Fibroblast of the aortic adventitia (primary cell): ENCODE results near the gene OR6J1. TPM values are rescaled to one million over a fixed set of nuclear protein-coding genes. Genes with fewer than 3 reads are reported as not detected.

Experiments used
- DNase-seq: peaks from one replicate; pipeline ENCODE4 v3.0.0-alpha.2; 2010; ENCODE audit warnings: low read depth
- H3K4me3 ChIP-seq: 2 replicates; pipeline ENCODE4 v1.5.1; 2011; ENCODE audit warnings: low read depth, mild to moderate bottlenecking, control low read depth, low read length, moderate library complexity
- total RNA-seq: library from RNA; depleted of rRNA; stranded (reverse); fragments of >200 nt; gene quantifications from 2 replicates; pipeline ENCODE4 v1.2.3, GENCODE V29; 2012; ENCODE audit warnings: low replicate concordance
- TF ChIP-seq, protein P1 (sequence below): IDR thresholded peaks from 2 replicates; pipeline ENCODE4 v1.5.1; 2011; ENCODE audit warnings: mild to moderate bottlenecking, low read length, control low read depth, inconsistent platforms; ENCODE audit not compliant: insufficient read depth

Gene OR6J1
- total RNA-seq, 1 donor: not detected

DNA sequence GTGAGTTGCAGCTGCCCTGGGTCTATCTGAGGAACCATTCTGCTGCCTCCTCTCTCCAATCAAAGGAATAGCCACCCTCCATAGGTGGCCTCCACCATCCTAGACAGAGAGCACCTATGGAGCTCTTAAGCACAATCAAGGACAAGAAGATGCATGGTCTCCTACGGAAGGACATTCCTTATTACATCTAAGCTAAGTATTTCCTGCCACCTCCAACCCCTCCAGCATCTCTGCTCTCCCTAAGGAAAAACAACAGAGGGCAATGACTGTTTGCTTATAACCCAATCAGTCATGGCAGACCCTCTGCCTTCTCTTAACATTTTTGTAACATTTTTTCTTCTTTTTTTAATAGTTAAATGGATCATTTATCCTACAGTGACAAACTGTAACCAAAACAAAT lies 14.8 kb upstream of the OR6J1 start:
- H3K4me3 ChIP-seq: no peak overlapping the region
- TF ChIP-seq, protein P1, sequence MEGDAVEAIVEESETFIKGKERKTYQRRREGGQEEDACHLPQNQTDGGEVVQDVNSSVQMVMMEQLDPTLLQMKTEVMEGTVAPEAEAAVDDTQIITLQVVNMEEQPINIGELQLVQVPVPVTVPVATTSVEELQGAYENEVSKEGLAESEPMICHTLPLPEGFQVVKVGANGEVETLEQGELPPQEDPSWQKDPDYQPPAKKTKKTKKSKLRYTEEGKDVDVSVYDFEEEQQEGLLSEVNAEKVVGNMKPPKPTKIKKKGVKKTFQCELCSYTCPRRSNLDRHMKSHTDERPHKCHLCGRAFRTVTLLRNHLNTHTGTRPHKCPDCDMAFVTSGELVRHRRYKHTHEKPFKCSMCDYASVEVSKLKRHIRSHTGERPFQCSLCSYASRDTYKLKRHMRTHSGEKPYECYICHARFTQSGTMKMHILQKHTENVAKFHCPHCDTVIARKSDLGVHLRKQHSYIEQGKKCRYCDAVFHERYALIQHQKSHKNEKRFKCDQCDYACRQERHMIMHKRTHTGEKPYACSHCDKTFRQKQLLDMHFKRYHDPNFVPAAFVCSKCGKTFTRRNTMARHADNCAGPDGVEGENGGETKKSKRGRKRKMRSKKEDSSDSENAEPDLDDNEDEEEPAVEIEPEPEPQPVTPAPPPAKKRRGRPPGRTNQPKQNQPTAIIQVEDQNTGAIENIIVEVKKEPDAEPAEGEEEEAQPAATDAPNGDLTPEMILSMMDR: no peak
- DNase-seq: no peak

DNA sequence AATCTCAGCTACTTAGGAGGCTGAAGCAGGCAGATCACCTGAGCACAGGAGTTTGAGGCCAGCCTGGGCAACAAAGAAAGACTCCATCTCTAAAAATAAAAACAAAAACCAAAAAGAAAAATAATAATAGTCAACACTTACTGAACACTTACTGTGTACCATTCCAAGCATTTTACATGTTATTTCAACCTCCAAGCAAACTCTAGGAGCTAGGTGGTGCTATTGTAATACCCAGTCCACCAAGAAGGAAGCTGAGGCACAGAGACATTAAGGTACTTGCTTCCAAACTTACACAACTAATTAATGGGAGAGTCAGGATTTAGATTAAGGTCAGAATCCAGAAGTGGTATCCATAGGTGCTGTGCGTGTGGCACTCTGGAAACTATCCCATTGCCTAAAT lies 13.7 kb upstream of the OR6J1 start:
- DNase-seq: peak; percentile 83
- TF ChIP-seq, protein P1: peak; percentile 73
- H3K4me3 ChIP-seq: no peak overlapping the region

DNA sequence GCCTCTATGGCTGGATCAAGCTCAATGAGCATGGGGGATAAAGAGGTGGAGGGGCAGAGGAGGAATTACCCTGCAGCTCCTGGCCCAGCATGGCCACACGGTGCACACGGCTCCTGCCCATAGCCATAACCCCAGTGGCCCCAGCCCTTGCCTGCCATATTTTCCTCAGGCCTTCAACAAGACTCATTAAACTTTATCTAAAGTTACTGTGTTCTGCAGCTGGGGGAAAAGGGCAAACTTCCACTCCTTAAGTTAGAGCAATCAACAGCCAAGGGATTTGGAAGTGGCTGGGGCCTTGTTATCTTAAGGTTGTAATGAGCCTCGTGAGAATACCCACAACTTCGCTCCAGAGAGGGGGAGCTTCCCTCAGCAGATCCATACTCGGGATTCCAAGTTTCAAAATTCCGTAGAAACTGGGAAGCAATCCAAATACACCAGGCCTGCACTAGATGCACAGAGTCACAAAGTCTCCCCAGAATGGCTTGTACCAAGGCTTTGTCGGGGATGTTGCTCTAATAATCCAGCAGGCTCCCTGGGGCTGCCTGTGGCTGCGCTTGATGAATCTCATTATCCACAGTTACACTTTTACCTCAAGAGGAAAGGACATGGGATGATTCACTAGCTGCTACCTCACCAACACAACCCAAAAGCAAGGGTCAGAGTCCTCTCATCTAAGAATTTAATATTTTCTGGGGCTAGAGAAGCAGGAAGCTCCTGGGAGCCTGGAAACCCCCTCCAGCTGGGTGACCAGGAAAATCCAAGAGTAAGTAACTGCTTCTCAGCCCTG lies 13.0 kb upstream of the OR6J1 start:
- no peak overlapping the region for H3K4me3 ChIP-seq
- TF ChIP-seq, protein P1: no peak
- peak; percentile 75 for DNase-seq

DNA sequence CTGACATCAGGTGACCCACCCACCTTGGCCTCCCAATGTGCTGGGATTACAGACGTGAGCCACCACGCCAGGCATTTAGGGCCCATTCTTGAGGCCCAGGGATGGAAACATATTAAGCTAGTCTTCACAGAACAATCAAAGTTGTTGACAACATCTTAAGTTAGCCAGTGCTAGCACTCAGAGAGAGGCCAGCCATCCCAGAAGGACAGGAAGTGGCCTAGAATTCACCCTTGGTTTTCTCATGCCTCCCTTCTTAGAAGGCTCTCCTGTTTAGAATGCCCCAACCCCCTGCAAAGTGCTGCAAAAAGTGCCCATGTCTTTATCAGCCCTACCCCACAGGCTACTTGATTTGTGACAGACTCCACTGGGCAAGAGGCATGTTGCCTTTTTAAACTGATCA lies 12.1 kb upstream of the OR6J1 start:
- DNase-seq: no peak
- TF ChIP-seq, protein P1: no peak
- no peak overlapping the region for H3K4me3 ChIP-seq

DNA sequence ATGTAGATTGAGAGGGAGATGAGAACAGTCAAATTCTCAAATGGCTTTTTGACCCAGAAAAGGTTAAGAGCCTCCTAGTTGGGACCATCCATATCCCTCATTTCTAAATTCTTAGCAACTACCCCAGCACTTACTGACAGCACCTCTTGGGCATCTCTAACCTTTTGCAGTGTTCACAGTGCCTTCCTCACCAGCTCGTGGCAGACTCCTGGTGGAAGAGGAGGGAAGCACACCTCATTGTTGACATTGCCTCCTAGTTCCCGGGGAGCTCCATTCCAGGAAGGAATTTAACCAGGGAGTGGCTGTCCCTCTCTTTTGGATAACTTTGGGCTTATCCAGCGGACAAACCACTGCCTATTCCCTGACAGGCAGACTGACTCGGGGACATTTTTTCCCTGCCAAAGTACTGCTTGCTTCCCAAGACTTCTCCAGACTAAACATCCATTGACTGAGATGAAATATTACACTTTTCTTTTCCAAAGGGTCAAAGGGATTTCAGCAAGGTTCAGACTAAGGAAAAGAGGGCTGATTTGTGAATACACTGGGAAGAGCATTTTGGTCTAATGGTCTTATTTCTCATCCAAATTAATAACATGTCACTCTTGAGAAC lies 9.0 kb upstream of the OR6J1 start:
- no peak overlapping the region for H3K4me3 ChIP-seq
- DNase-seq: peak; percentile 88
- TF ChIP-seq, protein P1: peak; percentile 100

DNA sequence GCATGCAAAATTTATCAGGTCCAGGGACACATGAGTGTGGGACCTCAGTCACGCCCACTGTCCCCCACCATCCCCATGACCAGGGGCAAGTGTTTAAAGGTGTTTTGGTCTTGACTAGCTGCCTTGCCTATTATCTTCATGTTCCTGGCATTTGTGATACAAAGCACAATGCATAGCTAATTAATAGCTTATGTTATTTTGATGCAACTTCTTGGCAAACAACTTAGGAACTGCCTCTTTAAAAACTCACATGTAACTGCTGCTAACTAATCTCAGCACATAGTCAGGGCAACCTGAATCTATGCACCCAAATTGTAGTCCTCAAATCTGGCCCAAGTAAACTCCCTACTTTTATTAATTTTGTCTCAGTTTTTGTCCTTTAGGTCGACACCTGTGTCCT lies 7.4 kb upstream of the OR6J1 start:
- DNase-seq: no peak
- TF ChIP-seq, protein P1: no peak
- H3K4me3 ChIP-seq: no peak overlapping the region
